ENCODE data around the gene CDK5R1. TPM values are rescaled to one million over a fixed set of nuclear protein-coding genes. Genes with fewer than 3 reads are reported as not detected.

Gene CDK5R1
- total RNA-seq, 4 donors from 2014 or later = 0.78 to 1.5 (median 1.0) TPM

- TF ChIP-seq POLR2A (IDR thresholded peaks at IDR 0.05) (no peak), CTCF (IDR thresholded peaks at IDR 0.05) (no peak), EP300 (IDR thresholded peaks at IDR 0.05) (no peak)
- H3K27ac ChIP-seq = no peak overlapping the region
- no peaks in the 10 kb centered on the region for H3K36me3 ChIP-seq
- no peak overlapping the region for H3K4me3 ChIP-seq
- no peaks in the 10 kb centered on the region for H3K27me3 ChIP-seq
- DNase-seq (ENCODE audit: low spot score in 2 of 2) = no peak
- H3K4me1 ChIP-seq = peaks cover 0 to 18% (median 11%) of the 10 kb centered on the region in 4 donors
- 92 to 97% methylated on average over 4 of the region's 4 CpGs for WGBS, 2 donors
- no peaks in the 10 kb centered on the region for H3K9me3 ChIP-seq
These were observed 29.0 kb downstream of the CDK5R1 start for GRCh38 chr17:32515677-32516383.

- no peak for DNase-seq (ENCODE audit: low spot score in 2 of 2)
- Histone ChIP-seq H3K9me3 (no peaks in the 10 kb centered on the region), H3K27ac (no peak overlapping the region), H3K36me3 (no peaks in the 10 kb centered on the region), H3K27me3 (no peaks in the 10 kb centered on the region), H3K4me3 (no peak overlapping the region), H3K4me1 (peaks cover 0 to 18% (median 11%) of the 10 kb centered on the region in 4 donors)
- TF ChIP-seq CTCF (IDR thresholded peaks at IDR 0.05) = no peak
- no peak for TF ChIP-seq POLR2A (IDR thresholded peaks at IDR 0.05)
- no peak for TF ChIP-seq EP300 (IDR thresholded peaks at IDR 0.05)
- WGBS, 2 donors = 14 to 17% methylated on average over 2 of the region's 2 CpGs
These were observed 29.7 kb downstream of the CDK5R1 start for GRCh38 chr17:32516450-32516849.

- H3K4me3 ChIP-seq = no peak overlapping the region
- no peaks in the 10 kb centered on the region for H3K36me3 ChIP-seq
- H3K27me3 ChIP-seq = no peaks in the 10 kb centered on the region
- no peak for TF ChIP-seq POLR2A (IDR thresholded peaks at IDR 0.05)
- no peak for TF ChIP-seq CTCF (IDR thresholded peaks at IDR 0.05)
- no peak for TF ChIP-seq EP300 (IDR thresholded peaks at IDR 0.05)
- DNase-seq (ENCODE audit: low spot score in 2 of 2) = no peak
- H3K27ac ChIP-seq = no peak overlapping the region
- H3K9me3 ChIP-seq = no peaks in the 10 kb centered on the region
- H3K4me1 ChIP-seq = peaks cover 0 to 18% (median 11%) of the 10 kb centered on the region in 4 donors
- WGBS, 2 donors = 52 to 57% methylated on average over 12 of the region's 12 CpGs
These were observed 30.3 kb downstream of the CDK5R1 start for GRCh38 chr17:32516940-32517701.

GRCh38 chr17:32517982-32518381 lies 31.2 kb downstream of the CDK5R1 start:
- TF ChIP-seq CTCF (IDR thresholded peaks at IDR 0.05) (no peak), POLR2A (IDR thresholded peaks at IDR 0.05) (no peak), EP300 (IDR thresholded peaks at IDR 0.05) (no peak)
- Histone ChIP-seq H3K4me3 (no peak overlapping the region), H3K9me3 (no peaks in the 10 kb centered on the region), H3K27ac (no peak overlapping the region), H3K27me3 (no peaks in the 10 kb centered on the region), H3K36me3 (no peaks in the 10 kb centered on the region), H3K4me1 (peaks cover 0 to 18% (median 11%) of the 10 kb centered on the region in 4 donors)
- 88 to 90% methylated on average over 7 of the region's 7 CpGs for whole genome bisulfite sequencing, 2 donors
- no peak for DNase-seq (ENCODE audit: low spot score in 2 of 2)

- Histone ChIP-seq H3K27ac (peak overlapping the region in 1 of 4 donors; percentile 9), H3K27me3 (no peaks in the 10 kb centered on the region), H3K9me3 (no peaks in the 10 kb centered on the region), H3K4me3 (peak overlapping the region; percentile 35 to 55 (median 42)), H3K4me1 (peaks cover 0 to 18% (median 11%) of the 10 kb centered on the region in 4 donors), H3K36me3 (no peaks in the 10 kb centered on the region)
- WGBS, 2 donors = 33 to 39% methylated on average over 28 to 30 of the region's 31 CpGs
- no peak for DNase-seq (ENCODE audit: low spot score in 2 of 2)
- TF ChIP-seq POLR2A (IDR thresholded peaks at IDR 0.05) (no peak), CTCF (IDR thresholded peaks at IDR 0.05) (no peak)
These were observed 31.9 kb downstream of the CDK5R1 start for GRCh38 chr17:32518646-32519227.
